ENCODE data around the gene NDOR1. TPM values are rescaled to one million over a fixed set of nuclear protein-coding genes. Genes with fewer than 3 reads are reported as not detected.

NDOR1 gene
- polyA plus RNA-seq, 1 experiment, result 7.1 TPM

GRCh38 chr9:137188490-137189296 is 16.8 kb upstream of the NDOR1 start, which contains the start of the genes ANAPC2 and SSNA1:
TSS of gene ANAPC2 (minus strand) at chr9:137188560. CDS start at chr9:137188532, 28 bp downstream.
TSS of gene SSNA1 (plus strand) at chr9:137188676. CDS start at chr9:137188727, 51 bp downstream.
- TF ChIP-seq, protein P1, sequence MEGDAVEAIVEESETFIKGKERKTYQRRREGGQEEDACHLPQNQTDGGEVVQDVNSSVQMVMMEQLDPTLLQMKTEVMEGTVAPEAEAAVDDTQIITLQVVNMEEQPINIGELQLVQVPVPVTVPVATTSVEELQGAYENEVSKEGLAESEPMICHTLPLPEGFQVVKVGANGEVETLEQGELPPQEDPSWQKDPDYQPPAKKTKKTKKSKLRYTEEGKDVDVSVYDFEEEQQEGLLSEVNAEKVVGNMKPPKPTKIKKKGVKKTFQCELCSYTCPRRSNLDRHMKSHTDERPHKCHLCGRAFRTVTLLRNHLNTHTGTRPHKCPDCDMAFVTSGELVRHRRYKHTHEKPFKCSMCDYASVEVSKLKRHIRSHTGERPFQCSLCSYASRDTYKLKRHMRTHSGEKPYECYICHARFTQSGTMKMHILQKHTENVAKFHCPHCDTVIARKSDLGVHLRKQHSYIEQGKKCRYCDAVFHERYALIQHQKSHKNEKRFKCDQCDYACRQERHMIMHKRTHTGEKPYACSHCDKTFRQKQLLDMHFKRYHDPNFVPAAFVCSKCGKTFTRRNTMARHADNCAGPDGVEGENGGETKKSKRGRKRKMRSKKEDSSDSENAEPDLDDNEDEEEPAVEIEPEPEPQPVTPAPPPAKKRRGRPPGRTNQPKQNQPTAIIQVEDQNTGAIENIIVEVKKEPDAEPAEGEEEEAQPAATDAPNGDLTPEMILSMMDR (IDR thresholded peaks at IDR 0.05; ENCODE audit: insufficient read depth, low read depth, low read length), result peak; percentile 60
- H3K27me3 ChIP-seq (ENCODE audit: control insufficient read depth, insufficient read depth, low read length), result no peaks in the 10 kb centered on the region
- POLR2A ChIA-PET, result interaction anchor here (0.6 to 0.9 kb wide), 4 partner anchors 11 to 389 kb away, joined by 3 to 11 read pairs (median 4); no protein-coding TSS in a partner anchor
- peak within 1 kb of the TSS; percentile 98 for H3K4me3 ChIP-seq (ENCODE audit: low read depth, low read length)
- DNase-seq (ENCODE audit: low read depth), result peak; percentile 50
- peaks cover 33% of the 10 kb centered on the region for H3K36me3 ChIP-seq (ENCODE audit: control insufficient read depth, insufficient read depth, low read length)
- CTCF ChIA-PET, result interaction anchor here (0.6 to 1.5 kb wide), 8 partner anchors 10 to 407 kb away, joined by 3 to 8 read pairs (median 3); partner anchors contain the start of gene RNF224

GRCh38 chr9:137189297-137190295 is 15.9 kb upstream of the NDOR1 start:
- ChIA-PET CTCF (interaction anchor here (0.6 to 1.5 kb wide), 6 partner anchors 10 to 47 kb away, joined by 3 to 8 read pairs (median 3); partner anchors contain the start of gene RNF224), POLR2A (interaction anchor here (0.6 to 0.9 kb wide), 3 partner anchors 10 to 252 kb away, joined by 3 to 6 read pairs (median 3); no protein-coding TSS in a partner anchor)
- H3K27me3 ChIP-seq (ENCODE audit: control insufficient read depth, insufficient read depth, low read length), result no peaks in the 10 kb centered on the region
- DNase-seq (ENCODE audit: low read depth), result no peak
- H3K36me3 ChIP-seq (ENCODE audit: control insufficient read depth, insufficient read depth, low read length), result peaks cover 29% of the 10 kb centered on the region
- H3K4me3 ChIP-seq (ENCODE audit: low read depth, low read length), result peak overlapping the region; percentile 98
- TF ChIP-seq, protein P1 (IDR thresholded peaks at IDR 0.05; ENCODE audit: insufficient read depth, low read depth, low read length), result no peak

DNA sequence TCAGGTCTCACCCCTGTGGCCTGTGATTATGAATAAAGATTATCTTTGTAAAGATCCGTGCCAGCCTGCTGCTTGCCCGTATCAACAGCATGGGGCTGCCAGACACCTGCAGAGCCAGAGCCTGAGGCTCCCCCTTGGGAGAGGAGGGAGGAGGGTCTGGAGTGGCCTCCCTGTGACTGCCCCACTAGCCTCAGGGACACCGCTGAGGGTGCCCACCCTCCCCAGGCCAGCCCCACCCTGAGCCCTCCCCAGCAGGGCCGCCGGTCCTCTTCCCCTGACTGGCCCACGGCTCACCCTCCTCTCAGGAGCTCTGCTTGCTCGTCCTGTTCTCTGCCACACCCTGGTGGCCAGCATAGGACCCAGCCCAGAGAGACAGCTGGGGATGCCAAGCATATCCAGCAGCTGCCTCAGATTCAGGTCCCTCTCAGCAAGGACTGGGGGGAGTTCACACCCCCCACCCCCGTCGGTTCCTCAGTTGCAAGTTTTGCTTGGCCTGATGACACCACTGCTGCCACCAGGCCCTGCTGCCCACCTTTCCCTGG is 15.1 kb upstream of the NDOR1 start:
- no peak overlapping the region for H3K4me3 ChIP-seq (ENCODE audit: low read depth, low read length)
- no peaks in the 10 kb centered on the region for H3K27me3 ChIP-seq (ENCODE audit: control insufficient read depth, insufficient read depth, low read length)
- ChIA-PET CTCF (interaction anchor here (1.4 kb wide), 1 partner anchor 46 kb away, joined by 3 read pairs; no protein-coding TSS in a partner anchor), POLR2A (no interaction called here)
- TF ChIP-seq, protein P1 (IDR thresholded peaks at IDR 0.05; ENCODE audit: insufficient read depth, low read depth, low read length), result peak; percentile 14; the same call in 1 of the 2 replicates
- peaks cover 25% of the 10 kb centered on the region for H3K36me3 ChIP-seq (ENCODE audit: control insufficient read depth, insufficient read depth, low read length)
- no peak for DNase-seq (ENCODE audit: low read depth)

DNA sequence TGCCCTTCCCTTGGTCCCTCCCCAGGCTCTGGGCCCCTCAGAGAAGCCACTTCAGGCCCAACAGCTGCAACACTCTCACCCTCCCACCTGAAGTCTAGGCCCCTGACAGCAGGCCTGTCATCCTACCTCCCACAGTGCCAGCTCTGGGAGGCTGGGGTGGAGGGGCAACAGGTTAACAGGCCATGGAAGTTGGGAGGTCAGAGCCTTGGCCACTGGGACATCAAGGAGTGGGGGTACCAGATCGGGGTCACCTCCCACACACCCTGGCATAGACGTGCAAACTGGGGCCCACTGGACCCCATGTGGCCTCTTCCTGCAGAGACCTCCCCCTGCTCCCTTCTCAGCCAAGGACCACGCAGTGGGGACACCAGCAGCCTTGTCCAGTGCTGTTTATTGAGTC is 14.3 kb upstream of the NDOR1 start:
- POLR2A ChIA-PET, result no interaction called here
- TF ChIP-seq, protein P1 (IDR thresholded peaks at IDR 0.05; ENCODE audit: insufficient read depth, low read depth, low read length), result no peak
- Histone ChIP-seq H3K27me3 (ENCODE audit: control insufficient read depth, insufficient read depth, low read length) (no peaks in the 10 kb centered on the region), H3K36me3 (ENCODE audit: control insufficient read depth, insufficient read depth, low read length) (peaks cover 21% of the 10 kb centered on the region), H3K4me3 (ENCODE audit: low read depth, low read length) (no peak overlapping the region)
- DNase-seq (ENCODE audit: low read depth), result no peak
- CTCF ChIA-PET, result interaction anchor here (1.4 kb wide), 1 partner anchor 46 kb away, joined by 3 read pairs; no protein-coding TSS in a partner anchor
